ENCODE results near the gene DUS1L.
"Not testable (repeated sequence)": the region's sequence is repeated elsewhere in the genome, so short reads cannot be mapped to it uniquely, and the experiment has no call there.

DNA sequence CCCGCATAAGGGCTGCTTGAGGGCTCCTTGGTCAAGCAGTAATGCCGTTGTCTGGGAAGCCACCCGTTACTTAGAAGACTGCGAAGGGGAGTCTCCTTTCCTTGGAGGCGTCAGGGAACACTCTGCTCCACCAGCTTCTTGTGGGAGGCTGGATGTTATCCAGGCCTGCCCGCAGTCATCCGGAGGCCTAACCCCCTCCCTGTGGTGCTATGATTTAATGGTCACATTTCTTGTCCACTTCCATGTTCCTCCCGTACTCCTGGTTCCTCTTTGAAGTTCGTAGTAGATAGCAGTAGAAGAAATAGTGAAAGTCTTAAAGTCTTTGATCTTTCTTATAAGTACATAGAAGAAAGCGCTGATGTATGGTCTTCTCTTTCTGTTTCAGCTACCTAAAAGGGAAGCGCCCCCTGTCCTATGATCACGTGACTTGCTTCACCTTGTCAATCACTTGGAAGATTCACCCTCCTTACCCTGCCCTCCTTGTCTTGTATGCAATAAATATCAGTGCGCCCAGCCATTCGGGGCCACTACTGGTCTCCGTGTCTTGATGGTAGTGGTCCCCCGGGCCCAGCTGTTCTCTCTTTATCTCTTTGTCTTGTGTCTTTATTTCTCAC is 26.7 kb downstream of the DUS1L start:
- TF ChIP-seq POLR2A, POLR2AphosphoS5 (IDR thresholded peaks at IDR 0.05): not testable (repeated sequence)
- TF ChIP-seq, protein P1, sequence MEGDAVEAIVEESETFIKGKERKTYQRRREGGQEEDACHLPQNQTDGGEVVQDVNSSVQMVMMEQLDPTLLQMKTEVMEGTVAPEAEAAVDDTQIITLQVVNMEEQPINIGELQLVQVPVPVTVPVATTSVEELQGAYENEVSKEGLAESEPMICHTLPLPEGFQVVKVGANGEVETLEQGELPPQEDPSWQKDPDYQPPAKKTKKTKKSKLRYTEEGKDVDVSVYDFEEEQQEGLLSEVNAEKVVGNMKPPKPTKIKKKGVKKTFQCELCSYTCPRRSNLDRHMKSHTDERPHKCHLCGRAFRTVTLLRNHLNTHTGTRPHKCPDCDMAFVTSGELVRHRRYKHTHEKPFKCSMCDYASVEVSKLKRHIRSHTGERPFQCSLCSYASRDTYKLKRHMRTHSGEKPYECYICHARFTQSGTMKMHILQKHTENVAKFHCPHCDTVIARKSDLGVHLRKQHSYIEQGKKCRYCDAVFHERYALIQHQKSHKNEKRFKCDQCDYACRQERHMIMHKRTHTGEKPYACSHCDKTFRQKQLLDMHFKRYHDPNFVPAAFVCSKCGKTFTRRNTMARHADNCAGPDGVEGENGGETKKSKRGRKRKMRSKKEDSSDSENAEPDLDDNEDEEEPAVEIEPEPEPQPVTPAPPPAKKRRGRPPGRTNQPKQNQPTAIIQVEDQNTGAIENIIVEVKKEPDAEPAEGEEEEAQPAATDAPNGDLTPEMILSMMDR (IDR thresholded peaks at IDR 0.05): not testable (repeated sequence)
